WTC11 (cell line): ENCODE measurements around the gene CRNKL1.

Source experiments
- CTCF ChIP-seq: fragments of 200-600 bp; IDR thresholded peaks from 2 replicates; pipeline ENCODE4 v1.8.0; 2022; ENCODE audit warnings: antibody characterized with exemption
- IRF1 ChIP-seq: sonication (generic); formaldehyde crosslinking; IDR thresholded peaks from 2 replicates; pipeline ENCODE4 v1.8.0; 2023; ENCODE audit warnings: missing genetic modification reagents
- KAT7 ChIP-seq: sonication (generic); formaldehyde crosslinking; IDR thresholded peaks from 2 replicates; pipeline ENCODE4 v1.8.1; 2023; ENCODE audit warnings: missing genetic modification reagents, mild to moderate bottlenecking, borderline replicate concordance
- MAX ChIP-seq: sonication (generic); formaldehyde crosslinking; IDR thresholded peaks from 2 replicates; pipeline ENCODE4 v1.8.0; 2022; ENCODE audit warnings: mild to moderate bottlenecking, missing genetic modification reagents
- SMAD3 ChIP-seq: sonication (generic); formaldehyde crosslinking; IDR thresholded peaks from 2 replicates; pipeline ENCODE4 v1.8.0; 2022; ENCODE audit warnings: missing genetic modification reagents, mild to moderate bottlenecking, borderline replicate concordance
- STAT6 ChIP-seq: sonication (generic); formaldehyde crosslinking; conservative IDR thresholded peaks from 2 replicates; pipeline ENCODE4 v1.8.1; 2023; ENCODE audit warnings: mild to moderate bottlenecking, low read depth, missing genetic modification reagents, moderate library complexity

GRCh38 chr20:20083807-20084206 is 31.5 kb upstream of the CRNKL1 start:
- TF ChIP-seq MAX, result no peak
- peak; percentile 32; the same call in 1 of the 2 replicates for TF ChIP-seq CTCF
- no peak for TF ChIP-seq KAT7 (CRISPR knock-in tag)
- TF ChIP-seq SMAD3, result no peak
- no peak for TF ChIP-seq STAT6 (CRISPR knock-in tag)
- no peak for TF ChIP-seq IRF1 (CRISPR knock-in tag)
